GM18519 (cell line): ENCODE results near the gene KLF5.
A peak's percentile ranks its signal among the peaks of the same experiment; 100 is the strongest.
"Not testable (repeated sequence)": the region's sequence is repeated elsewhere in the genome, so short reads cannot be mapped to it uniquely, and the experiment has no call there.

Experiments used
- ATAC-seq: cut with Tn5 transposase; IDR thresholded peaks from one replicate; pipeline ENCODE4 v1.9.1; 2021; ENCODE audit warnings: mild to moderate bottlenecking, moderate library complexity; ENCODE audit not compliant: unreplicated experiment, low FRiP score

The KLF5 gene

GRCh38 chr13:73058736-73059459, at the start of gene KLF5:
TSS of gene KLF5 (plus strand) at chr13:73059005. CDS start at chr13:73059328, 323 bp downstream.
- peak; percentile 96 for ATAC-seq

- no peak for ATAC-seq
These were observed 47.1 kb upstream of the KLF5 start for GRCh38 chr13:73011751-73012150.

GRCh38 chr13:73015805-73016204, 43.0 kb upstream of the KLF5 start:
- ATAC-seq, result no peak

GRCh38 chr13:73018336-73018735, 40.5 kb upstream of the KLF5 start:
- no peak for ATAC-seq

GRCh38 chr13:73025217-73026012, 33.4 kb upstream of the KLF5 start:
- ATAC-seq, result no peak

GRCh38 chr13:73034901-73035300, 23.9 kb upstream of the KLF5 start:
- ATAC-seq, result no peak

GRCh38 chr13:73035660-73036059, 23.1 kb upstream of the KLF5 start:
- no peak for ATAC-seq

- no peak for ATAC-seq
These were observed 22.2 kb upstream of the KLF5 start for GRCh38 chr13:73036566-73036965.

GRCh38 chr13:73038064-73038463, 20.7 kb upstream of the KLF5 start:
- no peak for ATAC-seq

- ATAC-seq, result no peak
These were observed 19.4 kb upstream of the KLF5 start for GRCh38 chr13:73039201-73040108.

- no peak for ATAC-seq
These were observed 18.3 kb upstream of the KLF5 start for GRCh38 chr13:73040484-73040883.

- ATAC-seq, result no peak
These were observed 17.7 kb upstream of the KLF5 start for GRCh38 chr13:73040968-73041596.

GRCh38 chr13:73045031-73045430, 13.8 kb upstream of the KLF5 start:
- no peak for ATAC-seq

- ATAC-seq, result not testable (repeated sequence)
These were observed 10.2 kb upstream of the KLF5 start for GRCh38 chr13:73048615-73049014.

GRCh38 chr13:73054712-73055111, 4.1 kb upstream of the KLF5 start:
- ATAC-seq, result no peak

GRCh38 chr13:73055813-73056564, 2.8 kb upstream of the KLF5 start:
- no peak for ATAC-seq

GRCh38 chr13:73056565-73056962, 2.2 kb upstream of the KLF5 start:
- ATAC-seq, result no peak

- no peak for ATAC-seq
These were observed 1.3 kb upstream of the KLF5 start for GRCh38 chr13:73057284-73058063.

GRCh38 chr13:73058064-73058313, 816 bp upstream of the KLF5 start:
- ATAC-seq, result no peak
